Neural progenitor cell (in vitro differentiated cells): ENCODE results near the gene FGF9.

Experiments
- CTCF ChIP-seq: fragments of 200-600 bp; sonication (generic); IDR thresholded peaks from 2 replicates; pipeline ENCODE4 v1.5.1; 2017; ENCODE audit warnings: antibody characterized with exemption, mild to moderate bottlenecking
- EZH2 ChIP-seq: fragments of 200-600 bp; sonication (generic); IDR thresholded peaks from 2 replicates; pipeline ENCODE4 v1.6.1; 2017; ENCODE audit warnings: antibody characterized with exemption, mild to moderate bottlenecking, moderate library complexity
- EZH2phosphoT487 ChIP-seq: fragments of 200-600 bp; sonication (generic); IDR thresholded peaks from 2 replicates; pipeline ENCODE4 v1.6.1; 2017; ENCODE audit warnings: antibody characterized with exemption

GRCh38 chr13:21735701-21736401 lies 65.0 kb downstream of the FGF9 start:
- no peak for TF ChIP-seq CTCF
- TF ChIP-seq EZH2phosphoT487, result no peak
- no peak for TF ChIP-seq EZH2
